Measurements from ENCODE around the gene ZNF276.

ZNF276 gene

DNA sequence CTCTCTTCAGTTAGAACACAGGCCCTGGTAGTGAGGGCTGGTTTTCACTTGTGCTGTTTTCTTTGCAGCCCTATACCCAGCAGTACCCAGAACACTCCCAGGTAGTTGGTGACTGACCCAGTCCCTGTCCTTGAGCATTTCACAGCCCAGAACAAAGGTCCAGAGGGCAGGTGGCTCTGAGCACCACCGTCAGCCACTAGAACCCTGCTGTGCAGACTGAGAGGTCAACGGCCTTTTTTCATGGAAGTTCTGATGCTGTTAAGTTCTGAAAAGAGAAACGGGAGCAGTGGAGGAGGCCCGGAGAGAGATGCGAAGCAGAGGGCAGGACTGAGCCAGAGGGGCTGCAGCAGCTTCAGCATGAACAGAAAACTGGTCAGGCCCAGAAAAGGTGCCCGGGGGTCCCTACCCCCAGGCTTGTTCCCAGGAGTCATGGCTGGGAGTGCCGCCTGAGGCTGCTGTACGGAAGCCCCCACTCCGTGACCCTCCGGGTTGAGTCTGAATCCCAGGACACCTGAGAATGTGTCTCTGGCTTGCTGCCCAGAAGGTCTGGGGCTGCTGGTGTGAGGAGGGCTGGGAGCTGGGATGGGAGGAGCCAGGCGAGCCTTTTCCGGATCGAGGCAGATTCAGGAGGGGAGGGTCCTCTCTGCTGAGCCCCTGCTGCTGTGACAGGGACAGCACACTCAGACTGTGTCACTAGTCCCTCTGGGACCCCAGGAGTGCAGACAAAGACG is 8.7 kb downstream of the ZNF276 start:
- TF ChIP-seq CTCF (IDR thresholded peaks at IDR 0.05; ENCODE audit: low read depth, low read length) = no peak
- no peak for DNase-seq (ENCODE audit: extremely low read depth, low read depth)

GRCh38 chr16:89730610-89731234 is 9.4 kb downstream of the ZNF276 start:
- no peak for DNase-seq (ENCODE audit: extremely low read depth, low read depth)
- TF ChIP-seq CTCF (IDR thresholded peaks at IDR 0.05; ENCODE audit: low read depth, low read length) = no peak

DNA sequence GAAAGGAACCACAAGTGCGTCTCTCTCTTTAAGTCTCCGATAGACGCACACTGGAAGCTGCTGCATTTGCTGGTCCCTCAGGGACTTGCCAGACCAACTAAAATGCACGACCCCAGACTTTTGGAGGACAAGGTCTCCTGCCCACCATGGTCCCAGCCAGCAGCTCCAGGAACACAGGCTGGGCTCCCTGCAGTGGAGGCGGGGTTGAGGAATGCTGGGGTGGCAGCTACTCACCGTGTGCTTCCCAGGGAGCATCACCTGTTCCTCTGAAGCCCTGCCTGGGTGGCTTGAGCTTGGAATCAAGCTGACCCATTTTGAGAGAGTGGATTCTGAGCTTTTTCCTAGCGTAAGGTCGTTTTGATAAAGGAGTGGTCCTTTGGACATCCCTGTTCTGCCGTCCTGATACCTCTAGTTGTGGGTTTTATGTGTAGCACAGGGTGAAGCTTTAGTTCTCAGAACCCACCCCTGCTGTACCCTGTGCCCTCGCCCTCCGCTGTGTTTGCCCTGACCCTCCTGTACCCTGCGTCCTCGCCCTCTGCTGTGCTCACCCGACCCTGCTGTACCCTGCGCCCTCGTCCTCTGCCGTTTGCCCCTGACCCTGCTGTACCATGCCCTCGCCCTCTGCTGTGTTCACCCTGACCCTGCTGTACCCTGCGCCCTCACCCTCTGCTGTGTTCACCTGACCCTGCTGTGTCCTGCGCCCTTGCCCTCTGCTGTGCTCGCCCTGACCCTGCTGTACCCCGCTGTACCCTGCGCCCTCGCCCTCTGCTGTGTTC is 11.0 kb downstream of the ZNF276 start:
- TF ChIP-seq CTCF (IDR thresholded peaks at IDR 0.05; ENCODE audit: low read depth, low read length) = no peak

DNA sequence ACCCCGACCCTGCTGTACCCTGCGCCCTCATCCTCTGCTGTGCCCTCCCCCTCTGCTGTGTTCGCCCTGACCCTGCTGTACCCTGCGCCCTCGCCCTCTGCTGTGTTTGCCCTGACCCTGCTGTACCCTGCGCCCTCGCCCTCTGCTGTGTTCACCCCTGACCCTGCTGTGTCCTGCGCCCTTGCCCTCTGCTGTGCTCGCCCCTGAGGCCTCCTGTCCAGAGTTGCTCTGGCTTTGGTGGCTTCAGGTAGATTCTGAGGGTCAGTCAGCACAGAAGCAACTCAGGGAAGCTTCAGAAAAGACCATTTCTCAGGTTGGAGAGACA is 11.5 kb downstream of the ZNF276 start:
- no peak for DNase-seq (ENCODE audit: extremely low read depth, low read depth)
- TF ChIP-seq CTCF (IDR thresholded peaks at IDR 0.05; ENCODE audit: low read depth, low read length) = no peak

More for the DNA sequence above, 11.0 kb downstream of the ZNF276 start:
- DNase-seq (ENCODE audit: extremely low read depth, low read depth) = no peak

- TF ChIP-seq CTCF (IDR thresholded peaks at IDR 0.05; ENCODE audit: low read depth, low read length) = no peak
- DNase-seq (ENCODE audit: extremely low read depth, low read depth) = no peak
Observed at GRCh38 chr16:89733322-89733721, 12.0 kb downstream of the ZNF276 start.

DNA sequence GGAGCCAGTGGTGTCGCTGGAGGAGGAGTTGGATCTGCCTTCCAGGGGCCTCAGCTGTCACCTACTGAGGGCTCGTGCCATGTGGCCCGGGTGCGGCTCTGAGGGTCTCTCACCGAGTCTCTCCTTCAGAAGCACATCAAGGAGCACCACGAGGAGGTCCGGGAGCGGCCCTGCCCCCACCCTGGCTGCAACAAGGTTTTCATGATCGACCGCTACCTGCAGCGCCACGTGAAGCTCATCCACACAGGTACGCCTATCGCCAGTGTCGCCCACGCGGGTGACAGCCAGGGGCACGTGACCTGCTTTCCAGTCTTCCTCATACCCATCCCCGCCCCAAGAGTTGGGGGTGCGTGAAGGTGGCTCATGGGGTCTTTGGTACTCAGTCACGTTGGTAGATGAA is 12.5 kb downstream of the ZNF276 start:
- DNase-seq (ENCODE audit: extremely low read depth, low read depth) = no peak
- no peak for TF ChIP-seq CTCF (IDR thresholded peaks at IDR 0.05; ENCODE audit: low read depth, low read length)

DNA sequence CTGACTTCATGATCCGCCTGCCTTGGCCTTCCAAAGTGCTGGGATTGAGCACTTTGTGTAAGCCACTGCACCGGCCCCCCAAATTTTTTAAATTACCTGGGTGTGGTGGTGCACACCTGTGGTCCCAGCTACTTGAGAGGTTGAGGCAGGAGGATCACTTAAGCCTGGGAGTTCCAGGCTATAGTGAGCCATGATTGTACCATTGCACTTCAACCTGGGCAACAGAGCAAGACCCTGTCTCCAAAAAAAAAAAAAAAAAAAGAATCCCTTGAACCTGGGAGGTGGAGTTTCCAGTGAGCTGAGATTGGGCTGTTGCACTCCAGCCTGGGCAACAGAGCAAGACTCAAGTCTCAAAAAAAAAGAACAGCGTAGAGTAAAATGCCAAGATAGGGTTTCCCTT is 15.2 kb downstream of the ZNF276 start:
- TF ChIP-seq CTCF (IDR thresholded peaks at IDR 0.05; ENCODE audit: low read depth, low read length) = no peak
- no peak for DNase-seq (ENCODE audit: extremely low read depth, low read depth)
